H1 (cell line): ENCODE data around the gene DGKH.

ENCODE experiments used
- CBX5 ChIP-seq: fragments of 300-800, 300-1000 bp; sonication (generic); IDR thresholded peaks from 2 replicates; pipeline ENCODE4 v1.7.1; 2016; ENCODE audit warnings: antibody characterized with exemption, low read length, low read depth
- CHD1 ChIP-seq: IDR thresholded peaks from 2 replicates; pipeline ENCODE4 v1.6.1; 2012; ENCODE audit warnings: low read depth, low read length, improper control_type of control experiment
- EP300 ChIP-seq, 2 experiments: IDR thresholded peaks; 1 replicate in 1 of 2; 2 replicates in 1 of 2; pipeline ENCODE4 v1.6.1; 2011 to 2012; ENCODE audit warnings: low read depth in 2 of 2, low read length in 2 of 2, mild to moderate bottlenecking in 2 of 2, borderline replicate concordance in 1 of 2, inconsistent platforms in 1 of 2, moderate library complexity in 1 of 2
- EZH2 ChIP-seq: fragments of 200-600 bp; sonication (generic); IDR thresholded peaks from 2 replicates; pipeline ENCODE4 v1.7.1; 2012; ENCODE audit warnings: low read depth, mild to moderate bottlenecking, moderate library complexity, low read length, inconsistent platforms; ENCODE audit not compliant: severe bottlenecking
- GABPA ChIP-seq: IDR thresholded peaks from 2 replicates; pipeline ENCODE4 v1.6.1; 2011; ENCODE audit warnings: mild to moderate bottlenecking, low read length, moderate library complexity, borderline replicate concordance; ENCODE audit not compliant: insufficient read depth
- NRF1 ChIP-seq: IDR thresholded peaks from 2 replicates; pipeline ENCODE4 v1.6.1; 2011; ENCODE audit warnings: mild to moderate bottlenecking, low read depth, low read length, improper control_type of control experiment
- PHF8 ChIP-seq: fragments of 200-600 bp; sonication (generic); conservative IDR thresholded peaks from 2 replicates; pipeline ENCODE4 v1.7.1; 2012; ENCODE audit warnings: low read depth, mild to moderate bottlenecking, inconsistent platforms, low read length, moderate library complexity
- POLR2A ChIP-seq, 2 experiments: IDR thresholded peaks; 1 replicate in 1 of 2; 2 replicates in 1 of 2; pipeline ENCODE4 v1.6.1; 2011; ENCODE audit warnings: low read depth in 2 of 2, low read length in 2 of 2, mild to moderate bottlenecking in 2 of 2; ENCODE audit errors: control extremely low read depth in 1 of 2
- SRF ChIP-seq: IDR thresholded peaks from 2 replicates; pipeline ENCODE4 v1.6.1; 2011; ENCODE audit warnings: mild to moderate bottlenecking, low read depth, low read length, moderate library complexity
- TAF1 ChIP-seq: IDR thresholded peaks from 2 replicates; pipeline ENCODE4 v1.6.1; 2011; ENCODE audit warnings: mild to moderate bottlenecking, low read depth, low read length
- TF ChIP-seq, protein P1 (sequence below), 3 experiments: IDR thresholded peaks; 1 replicate in 2 of 3; 2 replicates in 1 of 3; pipeline versions ENCODE4 v1.5.1 to v1.6.1; 2011; ENCODE audit warnings: low read length in 3 of 3, mild to moderate bottlenecking in 3 of 3, inconsistent platforms in 2 of 3, low read depth in 1 of 3, moderate library complexity in 1 of 3; ENCODE audit not compliant: insufficient read depth in 1 of 3; ENCODE audit errors: control extremely low read depth in 1 of 3

- TF ChIP-seq EP300 (IDR thresholded peaks at IDR 0.05; ENCODE audit: borderline replicate concordance in 1 of 2, low read depth in 2 of 2, low read length in 2 of 2) (no peak), SRF (no peak), POLR2A (IDR thresholded peaks at IDR 0.05; ENCODE audit: control extremely low read depth in 1 of 2, low read depth in 2 of 2, low read length in 2 of 2) (no peak), NRF1 (no peak), TAF1 (no peak), EZH2 (no peak), CBX5 (no peak), PHF8 (no peak), GABPA (no peak), CHD1 (no peak)
- TF ChIP-seq, protein P1, sequence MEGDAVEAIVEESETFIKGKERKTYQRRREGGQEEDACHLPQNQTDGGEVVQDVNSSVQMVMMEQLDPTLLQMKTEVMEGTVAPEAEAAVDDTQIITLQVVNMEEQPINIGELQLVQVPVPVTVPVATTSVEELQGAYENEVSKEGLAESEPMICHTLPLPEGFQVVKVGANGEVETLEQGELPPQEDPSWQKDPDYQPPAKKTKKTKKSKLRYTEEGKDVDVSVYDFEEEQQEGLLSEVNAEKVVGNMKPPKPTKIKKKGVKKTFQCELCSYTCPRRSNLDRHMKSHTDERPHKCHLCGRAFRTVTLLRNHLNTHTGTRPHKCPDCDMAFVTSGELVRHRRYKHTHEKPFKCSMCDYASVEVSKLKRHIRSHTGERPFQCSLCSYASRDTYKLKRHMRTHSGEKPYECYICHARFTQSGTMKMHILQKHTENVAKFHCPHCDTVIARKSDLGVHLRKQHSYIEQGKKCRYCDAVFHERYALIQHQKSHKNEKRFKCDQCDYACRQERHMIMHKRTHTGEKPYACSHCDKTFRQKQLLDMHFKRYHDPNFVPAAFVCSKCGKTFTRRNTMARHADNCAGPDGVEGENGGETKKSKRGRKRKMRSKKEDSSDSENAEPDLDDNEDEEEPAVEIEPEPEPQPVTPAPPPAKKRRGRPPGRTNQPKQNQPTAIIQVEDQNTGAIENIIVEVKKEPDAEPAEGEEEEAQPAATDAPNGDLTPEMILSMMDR (IDR thresholded peaks at IDR 0.05; ENCODE audit: control extremely low read depth in 1 of 3, insufficient read depth in 1 of 3, low read depth in 1 of 3, low read length in 3 of 3): no peak
Observed at GRCh38 chr13:42057918-42058530, 9.6 kb downstream of the DGKH start.
